ENCODE measurements around the gene YTHDF1.
A peak's percentile ranks its signal among the peaks of the same experiment; 100 is the strongest.

The YTHDF1 gene

GRCh38 chr20:63185215-63185796, 30.6 kb downstream of the YTHDF1 start:
- no peak for DNase-seq (ENCODE audit: low read depth)

GRCh38 chr20:63183422-63184146, 32.3 kb downstream of the YTHDF1 start:
- peak; percentile 20 for DNase-seq (ENCODE audit: low read depth)

- no peak for DNase-seq (ENCODE audit: low read depth)
Measured at GRCh38 chr20:63182946-63183415, 33.0 kb downstream of the YTHDF1 start.

- DNase-seq (ENCODE audit: low read depth), result no peak
Measured at GRCh38 chr20:63182425-63182824, 33.5 kb downstream of the YTHDF1 start.

- no peak for DNase-seq (ENCODE audit: low read depth)
Measured at GRCh38 chr20:63181226-63181625, 34.7 kb downstream of the YTHDF1 start.

GRCh38 chr20:63180569-63181185, 35.3 kb downstream of the YTHDF1 start:
- DNase-seq (ENCODE audit: low read depth), result no peak

- DNase-seq (ENCODE audit: low read depth), result no peak
Measured at GRCh38 chr20:63179687-63180568, 36.0 kb downstream of the YTHDF1 start.

GRCh38 chr20:63178889-63179686, 36.8 kb downstream of the YTHDF1 start:
- DNase-seq (ENCODE audit: low read depth), result peak; percentile 60

GRCh38 chr20:63178446-63178820, 37.5 kb downstream of the YTHDF1 start:
- no peak for DNase-seq (ENCODE audit: low read depth)

- DNase-seq (ENCODE audit: low read depth), result no peak
Measured at GRCh38 chr20:63177785-63178445, 38.0 kb downstream of the YTHDF1 start.

GRCh38 chr20:63177134-63177784, 38.7 kb downstream of the YTHDF1 start:
- DNase-seq (ENCODE audit: low read depth), result no peak

GRCh38 chr20:63176427-63177133, 39.4 kb downstream of the YTHDF1 start:
- DNase-seq (ENCODE audit: low read depth), result no peak

- DNase-seq (ENCODE audit: low read depth), result no peak
Measured at GRCh38 chr20:63176034-63176426, 39.9 kb downstream of the YTHDF1 start.

- no peak for DNase-seq (ENCODE audit: low read depth)
Measured at GRCh38 chr20:63175038-63175895, 40.7 kb downstream of the YTHDF1 start.

- no peak for DNase-seq (ENCODE audit: low read depth)
Measured at GRCh38 chr20:63174309-63175037, 41.5 kb downstream of the YTHDF1 start.

GRCh38 chr20:63173552-63174191, 42.3 kb downstream of the YTHDF1 start:
- DNase-seq (ENCODE audit: low read depth), result no peak

GRCh38 chr20:63172726-63173125, 43.2 kb downstream of the YTHDF1 start:
- no peak for DNase-seq (ENCODE audit: low read depth)

GRCh38 chr20:63171991-63172390, 43.9 kb downstream of the YTHDF1 start:
- no peak for DNase-seq (ENCODE audit: low read depth)
